HL-60 (cell line): ENCODE data around the gene FAM98C.

Experiments used
- CTCF ChIP-seq: IDR thresholded peaks from one replicate; pipeline ENCODE4 v1.5.1; 2011; ENCODE audit warnings: low read length, control low read depth, inconsistent platforms; ENCODE audit not compliant: insufficient read depth
- GABPA ChIP-seq: IDR thresholded peaks from 2 replicates; pipeline ENCODE4 v1.6.1; 2012; ENCODE audit warnings: low read depth
- POLR2AphosphoS5 ChIP-seq: IDR thresholded peaks from 2 replicates; pipeline ENCODE4 v1.6.1; 2012; ENCODE audit warnings: low read depth
- SPI1 ChIP-seq: IDR thresholded peaks from 2 replicates; pipeline ENCODE4 v1.6.1; 2012; ENCODE audit warnings: low read depth, mild to moderate bottlenecking, borderline replicate concordance
- TF ChIP-seq, protein P1 (sequence below): IDR thresholded peaks from 2 replicates; pipeline ENCODE4 v1.6.1; 2012; ENCODE audit warnings: low read depth; ENCODE audit not compliant: insufficient replicate concordance

- no peak for TF ChIP-seq CTCF
- no peak for TF ChIP-seq POLR2AphosphoS5
- no peak for TF ChIP-seq GABPA
- TF ChIP-seq SPI1 = no peak
- TF ChIP-seq, protein P1, sequence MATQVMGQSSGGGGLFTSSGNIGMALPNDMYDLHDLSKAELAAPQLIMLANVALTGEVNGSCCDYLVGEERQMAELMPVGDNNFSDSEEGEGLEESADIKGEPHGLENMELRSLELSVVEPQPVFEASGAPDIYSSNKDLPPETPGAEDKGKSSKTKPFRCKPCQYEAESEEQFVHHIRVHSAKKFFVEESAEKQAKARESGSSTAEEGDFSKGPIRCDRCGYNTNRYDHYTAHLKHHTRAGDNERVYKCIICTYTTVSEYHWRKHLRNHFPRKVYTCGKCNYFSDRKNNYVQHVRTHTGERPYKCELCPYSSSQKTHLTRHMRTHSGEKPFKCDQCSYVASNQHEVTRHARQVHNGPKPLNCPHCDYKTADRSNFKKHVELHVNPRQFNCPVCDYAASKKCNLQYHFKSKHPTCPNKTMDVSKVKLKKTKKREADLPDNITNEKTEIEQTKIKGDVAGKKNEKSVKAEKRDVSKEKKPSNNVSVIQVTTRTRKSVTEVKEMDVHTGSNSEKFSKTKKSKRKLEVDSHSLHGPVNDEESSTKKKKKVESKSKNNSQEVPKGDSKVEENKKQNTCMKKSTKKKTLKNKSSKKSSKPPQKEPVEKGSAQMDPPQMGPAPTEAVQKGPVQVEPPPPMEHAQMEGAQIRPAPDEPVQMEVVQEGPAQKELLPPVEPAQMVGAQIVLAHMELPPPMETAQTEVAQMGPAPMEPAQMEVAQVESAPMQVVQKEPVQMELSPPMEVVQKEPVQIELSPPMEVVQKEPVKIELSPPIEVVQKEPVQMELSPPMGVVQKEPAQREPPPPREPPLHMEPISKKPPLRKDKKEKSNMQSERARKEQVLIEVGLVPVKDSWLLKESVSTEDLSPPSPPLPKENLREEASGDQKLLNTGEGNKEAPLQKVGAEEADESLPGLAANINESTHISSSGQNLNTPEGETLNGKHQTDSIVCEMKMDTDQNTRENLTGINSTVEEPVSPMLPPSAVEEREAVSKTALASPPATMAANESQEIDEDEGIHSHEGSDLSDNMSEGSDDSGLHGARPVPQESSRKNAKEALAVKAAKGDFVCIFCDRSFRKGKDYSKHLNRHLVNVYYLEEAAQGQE = no peak
These were observed 40.6 kb downstream of the FAM98C start for GRCh38 chr19:38443458-38443999.
